Activated B cell treated with CpG ODN at 0.5 μM for 24 hours (primary cell): ENCODE measurements around the gene EIF4E1B. TPM values are rescaled to one million over a fixed set of nuclear protein-coding genes. Genes with fewer than 3 reads are reported as not detected.

ENCODE experiments used
- ATAC-seq: fragments of 200-7000 bp; cut with Tn5 transposase; one replicate; pipeline ENCODE4 v1.10.0; 2021; ENCODE audit warnings: low read depth, mild to moderate bottlenecking, moderate library complexity
- CTCF ChIA-PET: fragments of 350-600 bp; sonication (Branson Sonifier 250); formaldehyde crosslinking; loops from one replicate; lab custom pipeline; 2021; ENCODE audit warnings: antibody characterized with exemption; lab: Charles Lee
- POLR2A ChIA-PET: fragments of 350-600 bp; sonication (Branson Sonifier 250); formaldehyde crosslinking; loops from one replicate; lab custom pipeline; 2021; ENCODE audit warnings: antibody characterized with exemption; lab: Charles Lee
- DNase-seq: peaks from one replicate; pipeline ENCODE4 v3.0.0; 2022
- H3K27ac Mint-ChIP-seq: one replicate; pipeline ENCODE4 v1.8.0; 2020; ENCODE audit warnings: mixed read lengths
- H3K27me3 Mint-ChIP-seq: one replicate; pipeline ENCODE4 v1.8.0; 2021; ENCODE audit warnings: mixed read lengths
- H3K36me3 Mint-ChIP-seq: one replicate; pipeline ENCODE4 v1.8.0; 2021; ENCODE audit warnings: low read depth, mixed read lengths
- H3K4me1 Mint-ChIP-seq: one replicate; pipeline ENCODE4 v1.8.0; 2021; ENCODE audit warnings: mixed read lengths
- H3K4me3 Mint-ChIP-seq: one replicate; pipeline ENCODE4 v1.8.0; 2020; ENCODE audit warnings: mild to moderate bottlenecking, mixed read lengths
- H3K9me3 Mint-ChIP-seq: one replicate; pipeline ENCODE4 v1.8.0; 2020; ENCODE audit warnings: mixed read lengths
- CTCF ChIP-seq: fragments of 200-600 bp; IDR thresholded peaks from one replicate; pipeline ENCODE4 v1.8.0; 2022; ENCODE audit warnings: antibody characterized with exemption, mild to moderate bottlenecking
- intact Hi-C: fragments of 100-400 bp; cut with micrococcal nuclease; formaldehyde crosslinking; loops from one replicate; pipeline ENCODE4 v1.15.1; 2024
- total RNA-seq: library from RNA; stranded (reverse); gene quantifications from 2 replicates; pipeline ENCODE4 v1.2.3, GENCODE V29; 2022

Gene EIF4E1B
- total RNA-seq, 1 donor from 2014 or later = not detected

GRCh38 chr5:176610435-176610773 lies 20.1 kb upstream of the EIF4E1B start:
- DNase-seq = no peak
- peaks cover 20% of the 10 kb centered on the region for H3K27me3 Mint-ChIP-seq
- no peak for TF ChIP-seq CTCF
- peak; percentile 16 for ATAC-seq
- ChIA-PET CTCF (no interaction called here), POLR2A (no interaction called here)
- no peak overlapping the region for H3K27ac Mint-ChIP-seq
- no peaks in the 10 kb centered on the region for H3K36me3 Mint-ChIP-seq
- peaks cover 10% of the 10 kb centered on the region for H3K4me1 Mint-ChIP-seq
- H3K4me3 Mint-ChIP-seq = peak overlapping the region; percentile 80
- intact Hi-C loops = loop anchor here (1.0 kb wide), 2 partner anchors 20 to 37 kb away; partner anchors contain the start of genes EIF4E1B, SNCB and TSPAN17
- H3K9me3 Mint-ChIP-seq = no peaks in the 10 kb centered on the region

GRCh38 chr5:176611435-176611834 lies 19.0 kb upstream of the EIF4E1B start:
- POLR2A ChIA-PET = no interaction called here
- DNase-seq = no peak
- no peak overlapping the region for H3K27ac Mint-ChIP-seq
- H3K9me3 Mint-ChIP-seq = no peaks in the 10 kb centered on the region
- H3K27me3 Mint-ChIP-seq = peaks cover 29% of the 10 kb centered on the region
- no peaks in the 10 kb centered on the region for H3K36me3 Mint-ChIP-seq
- peaks cover 10% of the 10 kb centered on the region for H3K4me1 Mint-ChIP-seq
- no peak for ATAC-seq
- intact Hi-C loops = no loop called here
- no peak for TF ChIP-seq CTCF
- CTCF ChIA-PET = no interaction called here
- no peak overlapping the region for H3K4me3 Mint-ChIP-seq

GRCh38 chr5:176612008-176612407 lies 18.5 kb upstream of the EIF4E1B start:
- H3K4me1 Mint-ChIP-seq = peaks cover 10% of the 10 kb centered on the region
- no peak for DNase-seq
- no peak for ATAC-seq
- peak overlapping the region; percentile 12 for H3K4me3 Mint-ChIP-seq
- ChIA-PET POLR2A (no interaction called here), CTCF (no interaction called here)
- H3K9me3 Mint-ChIP-seq = no peaks in the 10 kb centered on the region
- no peak overlapping the region for H3K27ac Mint-ChIP-seq
- TF ChIP-seq CTCF = no peak
- intact Hi-C loops = no loop called here
- H3K36me3 Mint-ChIP-seq = no peaks in the 10 kb centered on the region
- peaks cover 34% of the 10 kb centered on the region for H3K27me3 Mint-ChIP-seq

GRCh38 chr5:176612855-176613254 lies 17.6 kb upstream of the EIF4E1B start:
- H3K9me3 Mint-ChIP-seq = no peaks in the 10 kb centered on the region
- H3K27ac Mint-ChIP-seq = no peak overlapping the region
- H3K36me3 Mint-ChIP-seq = no peaks in the 10 kb centered on the region
- POLR2A ChIA-PET = interaction anchor here (0.6 kb wide), 1 partner anchor 443 kb away, joined by 7 read pairs; no protein-coding TSS in a partner anchor
- DNase-seq (no peak), ATAC-seq (no peak)
- peaks cover 10% of the 10 kb centered on the region for H3K4me1 Mint-ChIP-seq
- no peak for TF ChIP-seq CTCF
- H3K27me3 Mint-ChIP-seq = peaks cover 41% of the 10 kb centered on the region
- intact Hi-C loops = no loop called here
- CTCF ChIA-PET = no interaction called here
- H3K4me3 Mint-ChIP-seq = no peak overlapping the region

- CTCF ChIA-PET = no interaction called here
- ATAC-seq = no peak
- Mint-ChIP-seq H3K27ac (no peak overlapping the region), H3K9me3 (no peaks in the 10 kb centered on the region), H3K27me3 (peaks cover 52% of the 10 kb centered on the region), H3K4me3 (no peak overlapping the region), H3K4me1 (peaks cover 7% of the 10 kb centered on the region), H3K36me3 (no peaks in the 10 kb centered on the region)
- POLR2A ChIA-PET = no interaction called here
- TF ChIP-seq CTCF = no peak
- no peak for DNase-seq
- intact Hi-C loops = no loop called here
Measured at GRCh38 chr5:176614805-176615478, 15.5 kb upstream of the EIF4E1B start.
